NCI-H510A (cell line): Measurements from ENCODE around the gene SOX5.
"Not testable (repeated sequence)": the region's sequence is repeated elsewhere in the genome, so short reads cannot be mapped to it uniquely, and the experiment has no call there.

Source experiments
- DNase-seq: peaks from one replicate; lab custom pipeline; 2025; lab: John Stamatoyannopoulos, UW

Gene SOX5

GRCh38 chr12:23756416-23756815, 193.1 kb downstream of the SOX5 start:
- DNase-seq: no peak

GRCh38 chr12:23753628-23754365, 195.7 kb downstream of the SOX5 start:
- no peak for DNase-seq

- no peak for DNase-seq
Observed at GRCh38 chr12:23752245-23752644, 197.2 kb downstream of the SOX5 start.

GRCh38 chr12:23751641-23752040, 197.8 kb downstream of the SOX5 start:
- no peak for DNase-seq

- DNase-seq: no peak
Observed at GRCh38 chr12:23750923-23751322, 198.5 kb downstream of the SOX5 start.

- DNase-seq: no peak
Observed at GRCh38 chr12:23744696-23745095, 204.8 kb downstream of the SOX5 start.

- DNase-seq: no peak
Observed at GRCh38 chr12:23742574-23742973, 206.9 kb downstream of the SOX5 start.

- DNase-seq: no peak
Observed at GRCh38 chr12:23731493-23731892, 218.0 kb downstream of the SOX5 start.

- DNase-seq: no peak
Observed at GRCh38 chr12:23731035-23731434, 218.4 kb downstream of the SOX5 start.

- no peak for DNase-seq
Observed at GRCh38 chr12:23729359-23729758, 220.1 kb downstream of the SOX5 start.

GRCh38 chr12:23726646-23727045, 222.8 kb downstream of the SOX5 start:
- DNase-seq: no peak

- no peak for DNase-seq
Observed at GRCh38 chr12:23722655-23723054, 226.8 kb downstream of the SOX5 start.

GRCh38 chr12:23721268-23721667, 228.2 kb downstream of the SOX5 start:
- no peak for DNase-seq

GRCh38 chr12:23719493-23719892, 230.0 kb downstream of the SOX5 start:
- DNase-seq: no peak

GRCh38 chr12:23710361-23710760, 239.1 kb downstream of the SOX5 start:
- not testable (repeated sequence) for DNase-seq

- no peak for DNase-seq
Observed at GRCh38 chr12:23708185-23708837, 241.2 kb downstream of the SOX5 start.

- no peak for DNase-seq
Observed at GRCh38 chr12:23707270-23707669, 242.2 kb downstream of the SOX5 start.

- DNase-seq: no peak
Observed at GRCh38 chr12:23704992-23705943, 244.2 kb downstream of the SOX5 start.

- DNase-seq: no peak
Observed at GRCh38 chr12:23703051-23703450, 246.4 kb downstream of the SOX5 start.

- no peak for DNase-seq
Observed at GRCh38 chr12:23699031-23699430, 250.4 kb downstream of the SOX5 start.

GRCh38 chr12:23694920-23695319, 254.6 kb downstream of the SOX5 start:
- DNase-seq: no peak

- DNase-seq: no peak
Observed at GRCh38 chr12:23694307-23694706, 255.2 kb downstream of the SOX5 start.

GRCh38 chr12:23687947-23688346, 261.5 kb downstream of the SOX5 start:
- DNase-seq: no peak
